WERI-Rb-1 (cell line): ENCODE results near the gene GBP3.

ENCODE experiments used
- DNase-seq: peaks from one replicate; pipeline ENCODE4 v3.0.0-alpha.2; 2020
- H3K27ac ChIP-seq: fragments of 250-450 bp; sonication (Bioruptor Pico); 2 replicates; pipeline ENCODE4 v1.5.1; 2020; ENCODE audit warnings: mild to moderate bottlenecking, moderate library complexity
- H3K27me3 ChIP-seq: fragments of 250-450 bp; sonication (Bioruptor Pico); 2 replicates; pipeline ENCODE4 v1.5.1; 2021; ENCODE audit warnings: mild to moderate bottlenecking, low read depth, moderate library complexity; ENCODE audit not compliant: insufficient read depth, severe bottlenecking
- H3K36me3 ChIP-seq: fragments of 250-450 bp; sonication (Bioruptor Pico); 2 replicates; pipeline ENCODE4 v1.5.1; 2020; ENCODE audit warnings: mild to moderate bottlenecking, moderate library complexity
- H3K4me3 ChIP-seq: 2 replicates; pipeline ENCODE4 v1.5.1; 2011; ENCODE audit warnings: low read depth, mild to moderate bottlenecking, control low read depth, low read length
- H3K9me3 ChIP-seq: fragments of 250-450 bp; sonication (Bioruptor Pico); 2 replicates; pipeline ENCODE4 v1.5.1; 2021; ENCODE audit warnings: mild to moderate bottlenecking, moderate library complexity; ENCODE audit not compliant: severe bottlenecking
- TF ChIP-seq, protein P1 (sequence below): IDR thresholded peaks from 2 replicates; pipeline ENCODE4 v1.5.1; 2011; ENCODE audit warnings: low read depth, mild to moderate bottlenecking, control low read depth, inconsistent platforms, low read length

Gene GBP3

DNA sequence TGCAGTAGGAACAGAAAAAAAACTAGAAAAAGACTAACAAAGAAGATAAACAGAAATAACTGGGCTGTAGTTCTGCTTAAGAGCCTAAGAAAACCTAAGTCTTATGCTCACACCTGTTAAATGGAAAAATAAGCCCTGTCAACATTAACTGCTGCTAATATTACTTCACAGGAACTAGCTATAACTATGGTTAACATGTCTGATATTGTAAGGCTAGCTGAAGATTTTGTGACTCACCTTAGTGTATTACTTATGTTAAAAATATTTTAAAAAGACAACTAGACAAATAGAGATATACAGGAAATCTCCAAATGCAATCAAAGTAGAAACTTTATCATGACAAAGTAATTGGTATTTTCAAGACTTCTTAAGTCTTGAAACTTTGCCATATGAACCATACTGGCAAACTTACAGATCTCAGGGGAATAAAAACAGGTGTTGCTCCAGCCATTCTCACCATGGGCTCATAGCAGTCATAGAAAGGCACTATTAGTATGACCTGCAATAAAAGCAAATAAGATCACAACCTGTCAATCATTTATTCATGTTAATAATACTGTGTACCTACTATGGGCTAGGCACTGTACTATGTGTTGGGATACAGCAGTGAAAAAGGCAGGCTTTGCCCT lies 60.9 kb downstream of the GBP3 start:
- H3K27me3 ChIP-seq = no peaks in the 10 kb centered on the region
- TF ChIP-seq, protein P1, sequence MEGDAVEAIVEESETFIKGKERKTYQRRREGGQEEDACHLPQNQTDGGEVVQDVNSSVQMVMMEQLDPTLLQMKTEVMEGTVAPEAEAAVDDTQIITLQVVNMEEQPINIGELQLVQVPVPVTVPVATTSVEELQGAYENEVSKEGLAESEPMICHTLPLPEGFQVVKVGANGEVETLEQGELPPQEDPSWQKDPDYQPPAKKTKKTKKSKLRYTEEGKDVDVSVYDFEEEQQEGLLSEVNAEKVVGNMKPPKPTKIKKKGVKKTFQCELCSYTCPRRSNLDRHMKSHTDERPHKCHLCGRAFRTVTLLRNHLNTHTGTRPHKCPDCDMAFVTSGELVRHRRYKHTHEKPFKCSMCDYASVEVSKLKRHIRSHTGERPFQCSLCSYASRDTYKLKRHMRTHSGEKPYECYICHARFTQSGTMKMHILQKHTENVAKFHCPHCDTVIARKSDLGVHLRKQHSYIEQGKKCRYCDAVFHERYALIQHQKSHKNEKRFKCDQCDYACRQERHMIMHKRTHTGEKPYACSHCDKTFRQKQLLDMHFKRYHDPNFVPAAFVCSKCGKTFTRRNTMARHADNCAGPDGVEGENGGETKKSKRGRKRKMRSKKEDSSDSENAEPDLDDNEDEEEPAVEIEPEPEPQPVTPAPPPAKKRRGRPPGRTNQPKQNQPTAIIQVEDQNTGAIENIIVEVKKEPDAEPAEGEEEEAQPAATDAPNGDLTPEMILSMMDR = no peak
- H3K36me3 ChIP-seq = peaks cover 25% of the 10 kb centered on the region
- no peaks in the 10 kb centered on the region for H3K9me3 ChIP-seq
- H3K27ac ChIP-seq = no peak overlapping the region
- H3K4me3 ChIP-seq = no peak overlapping the region
- DNase-seq = no peak

DNA sequence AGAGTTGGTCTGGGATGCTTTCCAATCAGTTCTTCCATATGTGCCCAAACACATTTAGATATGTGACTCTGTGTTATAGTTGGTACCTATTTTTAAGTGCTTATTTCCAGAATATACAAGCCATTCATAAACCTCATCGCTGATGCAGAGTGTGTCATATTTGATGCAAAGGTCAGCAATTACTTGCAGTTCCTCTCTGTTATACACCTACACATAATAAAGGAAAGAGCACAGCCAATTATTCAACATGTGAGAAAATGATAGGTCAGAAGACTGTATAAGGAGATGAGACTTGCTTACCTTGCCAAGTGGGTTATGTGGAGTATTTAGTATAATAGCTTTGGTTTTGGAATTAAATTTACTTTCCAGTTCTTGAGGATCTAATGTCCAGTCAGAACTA lies 61.6 kb downstream of the GBP3 start:
- TF ChIP-seq, protein P1 = no peak
- Histone ChIP-seq H3K36me3 (peaks cover 27% of the 10 kb centered on the region), H3K27me3 (no peaks in the 10 kb centered on the region), H3K9me3 (no peaks in the 10 kb centered on the region), H3K4me3 (no peak overlapping the region), H3K27ac (no peak overlapping the region)
- DNase-seq = no peak
